Suprapubic skin (tissue), 4 donors: ENCODE results near the gene EVI2A. TPM values are rescaled to one million over a fixed set of nuclear protein-coding genes. Genes with fewer than 3 reads are reported as not detected.
"Not testable (repeated sequence)": the region's sequence is repeated elsewhere in the genome, so short reads cannot be mapped to it uniquely, and the experiment has no call there.

Experiments
- DNase-seq, 2 donors: peaks; one replicate each; pipeline ENCODE4 v3.0.0-alpha.2; 2019; ENCODE audit warnings: low spot score in 2 of 2
- H3K27ac ChIP-seq: fragments of 200-600 bp; sonication (generic); one replicate; pipeline ENCODE4 v1.5.1; 2019
- H3K27me3 ChIP-seq: fragments of 200-600 bp; sonication (generic); one replicate; pipeline ENCODE4 v1.5.1; 2019
- H3K36me3 ChIP-seq: fragments of 200-600 bp; sonication (generic); one replicate; pipeline ENCODE4 v1.5.1; 2019
- H3K4me1 ChIP-seq: fragments of 200-600 bp; sonication (generic); one replicate; pipeline ENCODE4 v1.5.1; 2019
- H3K4me3 ChIP-seq: fragments of 200-600 bp; sonication (generic); one replicate; pipeline ENCODE4 v1.5.1; 2019; ENCODE audit warnings: mild to moderate bottlenecking
- H3K9me3 ChIP-seq: fragments of 200-600 bp; sonication (generic); one replicate; pipeline ENCODE4 v1.5.1; 2019
- CTCF ChIP-seq, 2 donors: fragments of 200-600 bp in 1 of 2; fragments of 450-650 bp in 1 of 2; sonication (generic) in 1 of 2; IDR thresholded peaks; one replicate each; pipeline ENCODE4 v1.5.1; 2016 to 2019; ENCODE audit warnings: antibody characterized with exemption in 2 of 2, mild to moderate bottlenecking in 1 of 2, moderate library complexity in 1 of 2
- EP300 ChIP-seq: sonication (generic); formaldehyde crosslinking; IDR thresholded peaks from one replicate; pipeline ENCODE4 v1.6.1; 2017; ENCODE audit warnings: antibody characterized with exemption
- POLR2A ChIP-seq, 2 donors: fragments of 450-650 bp; IDR thresholded peaks; one replicate each; pipeline ENCODE4 v1.6.1; 2017; ENCODE audit warnings: antibody characterized with exemption in 2 of 2, mild to moderate bottlenecking in 2 of 2, moderate library complexity in 2 of 2
- POLR2AphosphoS5 ChIP-seq, 3 donors: sonication (generic); formaldehyde crosslinking; IDR thresholded peaks; one replicate each; pipeline ENCODE4 v1.6.1; 2017; ENCODE audit warnings: antibody characterized with exemption in 3 of 3
- WGBS: methylation state at CpG from one replicate; pipeline ENCODE4 v1.1.5; 2018; 5-methylcytosine and 5-hydroxymethylcytosine counted together
- total RNA-seq, 4 donors: library from RNA; depleted of rRNA; stranded (reverse); fragments of >200 nt; gene quantifications; one replicate each; pipeline ENCODE4 v1.1.0, GENCODE V29; 2016

EVI2A gene
- total RNA-seq, 4 donors from 2014 or later = 1.2 to 3.3 (median 1.9) TPM

- Histone ChIP-seq H3K9me3 (no peaks in the 10 kb centered on the region), H3K36me3 (peaks cover 66% of the 10 kb centered on the region), H3K4me3 (no peak overlapping the region), H3K27ac (no peak overlapping the region), H3K4me1 (no peaks in the 10 kb centered on the region), H3K27me3 (no peaks in the 10 kb centered on the region)
- 71% methylated on average over 2 of the region's 2 CpGs for WGBS
- TF ChIP-seq POLR2AphosphoS5 (IDR thresholded peaks at IDR 0.05) (no peak), CTCF (IDR thresholded peaks at IDR 0.05) (no peak), EP300 (no peak), POLR2A (IDR thresholded peaks at IDR 0.05) (no peak)
- no peak for DNase-seq
Measured at GRCh38 chr17:31357091-31357490, 35.7 kb upstream of the EVI2A start.

- WGBS = 65% methylated on average over 1 of the region's 1 CpG
- no peak for DNase-seq
- Histone ChIP-seq H3K4me3 (no peak overlapping the region), H3K27ac (no peak overlapping the region), H3K9me3 (no peaks in the 10 kb centered on the region), H3K36me3 (peaks cover 66% of the 10 kb centered on the region), H3K4me1 (no peaks in the 10 kb centered on the region), H3K27me3 (no peaks in the 10 kb centered on the region)
- no peak for TF ChIP-seq POLR2A (IDR thresholded peaks at IDR 0.05)
- no peak for TF ChIP-seq CTCF (IDR thresholded peaks at IDR 0.05)
- no peak for TF ChIP-seq EP300
- no peak for TF ChIP-seq POLR2AphosphoS5 (IDR thresholded peaks at IDR 0.05)
Measured at GRCh38 chr17:31355935-31356334, 34.5 kb upstream of the EVI2A start.

- H3K36me3 ChIP-seq = peaks cover 56% of the 10 kb centered on the region
- no peak overlapping the region for H3K4me3 ChIP-seq
- H3K9me3 ChIP-seq = no peaks in the 10 kb centered on the region
- TF ChIP-seq CTCF (IDR thresholded peaks at IDR 0.05) = no peak
- TF ChIP-seq EP300 = no peak
- no peak for TF ChIP-seq POLR2AphosphoS5 (IDR thresholded peaks at IDR 0.05)
- no peak for TF ChIP-seq POLR2A (IDR thresholded peaks at IDR 0.05)
- H3K27me3 ChIP-seq = no peaks in the 10 kb centered on the region
- no peaks in the 10 kb centered on the region for H3K4me1 ChIP-seq
- DNase-seq = no peak
- no peak overlapping the region for H3K27ac ChIP-seq
Measured at GRCh38 chr17:31349454-31349853, 28.0 kb upstream of the EVI2A start.

GRCh38 chr17:31345191-31345747, 23.8 kb upstream of the EVI2A start:
- not testable (repeated sequence) for DNase-seq, H3K27ac ChIP-seq, H3K27me3 ChIP-seq, H3K4me3 ChIP-seq, H3K4me1 ChIP-seq, H3K9me3 ChIP-seq
- 97% methylated on average over 14 of the region's 34 CpGs for WGBS
- H3K36me3 ChIP-seq = peaks cover 36% of the 10 kb centered on the region

GRCh38 chr17:31339906-31340661, 18.7 kb upstream of the EVI2A start:
- no peaks in the 10 kb centered on the region for H3K9me3 ChIP-seq
- TF ChIP-seq EP300 (no peak), CTCF (IDR thresholded peaks at IDR 0.05) (no peak), POLR2AphosphoS5 (IDR thresholded peaks at IDR 0.05) (no peak), POLR2A (IDR thresholded peaks at IDR 0.05) (no peak)
- H3K27me3 ChIP-seq = no peaks in the 10 kb centered on the region
- H3K27ac ChIP-seq = no peak overlapping the region
- no peak for DNase-seq
- no peak overlapping the region for H3K4me3 ChIP-seq
- H3K36me3 ChIP-seq = peaks cover 44% of the 10 kb centered on the region
- WGBS = 86% methylated on average over 6 of the region's 6 CpGs
- no peaks in the 10 kb centered on the region for H3K4me1 ChIP-seq
